Astrocyte of the hippocampus (primary cell): ENCODE measurements around the gene EFCAB10.
"Not testable (repeated sequence)": the region's sequence is repeated elsewhere in the genome, so short reads cannot be mapped to it uniquely, and the experiment has no call there.

Source experiments
- DNase-seq: peaks from one replicate; pipeline ENCODE4 v3.0.0; 2011; ENCODE audit warnings: low read depth, low spot score

Gene EFCAB10

DNA sequence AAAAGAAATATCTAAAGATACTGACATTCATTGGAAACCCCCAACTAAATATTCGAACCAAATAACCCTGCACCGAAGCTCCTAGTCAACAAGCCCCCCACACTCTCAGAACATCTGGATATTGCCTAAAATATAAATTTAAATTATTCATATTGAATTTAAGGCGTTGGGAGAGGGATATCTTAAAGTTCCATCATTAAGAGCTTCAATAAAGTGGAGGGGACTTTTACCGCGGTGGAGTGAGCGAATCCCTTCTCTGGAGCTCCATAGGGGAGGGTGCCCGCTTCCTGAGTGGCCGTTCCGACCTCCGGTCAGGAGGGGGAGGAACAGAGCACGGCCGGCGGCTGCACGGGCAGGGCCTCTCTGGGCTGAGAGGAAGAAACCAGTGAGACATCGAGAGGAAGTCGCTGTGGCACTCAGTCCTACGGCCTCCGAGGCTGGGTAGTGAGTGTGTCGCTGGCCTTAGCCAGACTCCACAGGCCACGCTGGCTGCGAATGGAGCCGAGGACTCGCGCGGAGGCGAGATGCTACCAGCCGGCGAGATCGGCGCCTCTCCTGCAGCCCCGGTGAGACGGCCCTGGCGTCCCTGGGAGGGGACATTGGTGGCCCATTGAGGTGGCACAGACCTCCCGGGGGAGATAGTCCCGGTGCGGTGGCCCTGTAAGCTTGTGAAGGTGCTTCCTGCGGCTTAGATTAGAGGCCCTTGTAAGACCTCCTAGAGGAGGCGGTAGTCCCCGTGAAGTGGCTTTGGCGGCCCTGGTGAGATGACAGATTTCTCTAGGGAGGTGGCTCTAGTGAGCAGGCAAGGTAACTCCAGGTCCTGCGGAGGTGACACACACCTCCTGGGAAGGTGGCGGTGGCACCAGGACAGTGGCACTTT lies 49.3 kb downstream of the EFCAB10 start, which contains the start of gene RINT1:
Gene RINT1, plus strand, starts transcription at position 410 of the 880 bp plus-strand sequence. Its CDS starts 115 bp downstream, at position 525.
- DNase-seq = peak; percentile 97

DNA sequence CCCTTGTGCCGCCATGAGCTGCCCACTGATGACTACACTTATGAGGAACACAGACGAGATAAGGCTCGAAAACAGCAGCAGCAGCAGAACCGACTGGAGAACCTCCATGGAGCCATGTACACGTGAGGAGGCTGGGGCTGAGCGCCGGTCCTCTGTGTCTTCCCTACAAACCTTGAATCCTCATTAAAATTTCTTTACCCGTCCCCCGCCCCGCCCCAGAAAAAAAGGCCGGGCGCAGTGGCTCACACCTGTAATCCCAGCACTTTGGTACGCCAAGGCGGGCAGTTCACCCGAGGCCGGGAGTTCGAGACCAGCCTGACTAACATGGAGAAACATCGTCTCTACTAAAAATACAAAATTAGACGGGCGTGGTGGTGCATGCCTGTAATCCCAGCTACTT lies 50.7 kb downstream of the EFCAB10 start:
- DNase-seq = no peak

DNA sequence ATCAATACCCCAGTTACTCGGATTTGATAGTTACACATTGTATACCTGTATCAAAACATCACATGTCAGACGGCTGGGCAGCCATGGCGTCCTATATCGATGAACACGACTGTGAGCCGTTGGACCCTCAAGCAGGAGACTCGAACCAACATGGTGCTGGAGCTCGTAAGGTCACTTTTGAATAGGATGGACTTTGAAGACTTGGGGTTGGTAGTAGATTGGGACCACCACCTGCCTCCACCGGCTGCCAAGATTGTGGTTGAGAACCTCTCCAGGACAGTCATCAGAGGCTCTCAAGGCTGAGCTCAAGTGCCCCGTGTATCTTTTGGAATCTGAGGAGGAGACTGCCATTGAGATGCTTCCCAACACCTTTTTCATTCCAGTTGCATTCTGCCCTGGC lies 51.2 kb downstream of the EFCAB10 start:
- DNase-seq = no peak

DNA sequence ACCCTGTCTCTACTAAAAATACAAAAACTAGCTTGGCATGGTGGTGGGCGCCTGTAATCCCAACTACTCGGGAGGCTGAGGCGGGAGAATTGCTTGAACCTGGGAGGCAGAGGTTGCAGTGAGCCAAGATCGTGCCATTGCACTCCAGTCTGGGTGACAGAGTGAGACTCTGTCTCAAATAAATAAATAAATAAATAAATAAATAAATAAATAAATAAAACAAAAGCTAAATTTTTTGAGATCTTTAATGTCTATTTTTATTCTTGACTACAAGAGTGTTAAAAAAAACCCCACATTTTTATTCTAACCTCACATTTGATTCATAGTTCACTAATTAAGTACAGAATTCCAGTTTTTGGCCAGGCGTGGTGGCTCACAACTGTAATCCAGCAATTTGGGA lies 53.6 kb downstream of the EFCAB10 start:
- not testable (repeated sequence) for DNase-seq

DNA sequence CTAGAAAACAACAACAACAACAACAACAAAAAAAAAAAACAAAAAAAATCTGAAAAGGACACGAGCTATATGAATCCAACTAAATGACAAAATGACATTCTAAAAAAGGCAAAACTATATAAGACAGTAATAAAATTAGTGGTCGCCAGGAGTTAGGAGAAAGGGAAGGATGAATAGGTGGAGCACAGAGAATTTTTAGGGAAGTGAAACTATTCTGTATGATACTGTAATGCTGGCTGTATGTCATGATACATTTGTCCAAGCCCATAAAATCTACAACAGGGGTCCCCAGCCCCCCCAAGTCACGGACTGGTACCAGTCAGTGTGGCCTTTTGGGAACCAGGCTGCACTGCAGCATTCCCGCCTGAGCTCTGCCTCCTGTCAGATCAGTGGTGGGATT lies 56.5 kb downstream of the EFCAB10 start:
- DNase-seq = no peak

DNA sequence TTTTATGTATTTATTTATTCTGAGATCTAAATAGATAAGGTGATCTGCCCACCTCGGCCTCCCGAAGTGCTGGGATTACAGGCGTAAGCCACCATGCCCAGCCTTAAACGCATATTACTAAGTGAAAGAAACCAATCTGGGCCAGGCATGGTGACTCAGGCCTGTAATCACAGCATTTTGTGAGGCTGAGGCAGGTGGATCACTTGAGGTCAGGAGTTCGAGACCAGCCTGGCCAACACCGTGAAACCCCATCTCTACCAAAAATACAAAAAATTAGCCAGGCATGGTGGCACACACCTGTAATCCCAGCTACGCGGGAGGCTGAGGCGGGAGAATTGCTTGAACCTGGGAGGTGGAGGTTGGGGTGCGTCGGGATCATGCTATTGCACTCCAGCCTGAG lies 56.9 kb downstream of the EFCAB10 start:
- not testable (repeated sequence) for DNase-seq

DNA sequence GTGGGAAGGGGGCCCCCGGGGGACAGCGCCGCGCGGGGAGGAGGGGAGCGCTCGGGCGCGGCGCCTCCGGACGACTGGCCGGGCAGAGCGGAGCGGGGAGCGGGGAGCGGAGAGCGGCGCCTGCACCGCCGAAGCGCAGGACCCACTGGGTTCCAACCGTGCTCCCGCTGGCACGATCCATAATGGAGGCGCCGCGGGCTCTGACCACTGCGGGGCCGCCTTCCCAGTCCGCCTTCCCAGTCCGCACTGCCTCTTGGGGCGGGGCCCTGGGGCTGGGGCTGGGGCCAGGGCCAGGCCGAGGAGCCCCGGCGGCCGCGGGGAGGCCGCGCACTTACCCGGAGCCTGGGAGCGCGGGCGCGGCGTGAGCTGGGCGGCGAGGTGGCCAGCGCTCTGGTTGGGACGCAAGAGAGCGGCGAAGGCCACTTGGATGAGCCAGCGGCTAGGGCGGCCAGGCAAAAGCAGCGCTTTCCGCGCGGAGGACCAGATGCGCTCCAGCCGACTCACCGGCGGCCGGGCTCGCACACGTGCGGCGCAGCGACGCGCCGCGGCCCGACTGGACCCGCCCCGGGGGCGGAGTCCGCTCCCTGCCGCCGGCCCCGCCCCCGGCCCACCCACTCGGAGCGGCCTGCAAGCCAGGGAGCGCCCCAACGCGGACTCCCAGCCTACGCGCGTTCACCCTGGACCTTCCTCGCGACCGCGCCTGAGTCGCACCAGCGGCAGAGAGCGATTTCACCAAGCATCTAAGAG lies 59.4 kb downstream of the EFCAB10 start, which contains the start of gene PUS7:
Gene PUS7, minus strand, starts transcription at position 555 of the 747 bp plus-strand sequence. CDS start 13,759 bp downstream, outside the sequence.
- DNase-seq = peak; percentile 97

DNA sequence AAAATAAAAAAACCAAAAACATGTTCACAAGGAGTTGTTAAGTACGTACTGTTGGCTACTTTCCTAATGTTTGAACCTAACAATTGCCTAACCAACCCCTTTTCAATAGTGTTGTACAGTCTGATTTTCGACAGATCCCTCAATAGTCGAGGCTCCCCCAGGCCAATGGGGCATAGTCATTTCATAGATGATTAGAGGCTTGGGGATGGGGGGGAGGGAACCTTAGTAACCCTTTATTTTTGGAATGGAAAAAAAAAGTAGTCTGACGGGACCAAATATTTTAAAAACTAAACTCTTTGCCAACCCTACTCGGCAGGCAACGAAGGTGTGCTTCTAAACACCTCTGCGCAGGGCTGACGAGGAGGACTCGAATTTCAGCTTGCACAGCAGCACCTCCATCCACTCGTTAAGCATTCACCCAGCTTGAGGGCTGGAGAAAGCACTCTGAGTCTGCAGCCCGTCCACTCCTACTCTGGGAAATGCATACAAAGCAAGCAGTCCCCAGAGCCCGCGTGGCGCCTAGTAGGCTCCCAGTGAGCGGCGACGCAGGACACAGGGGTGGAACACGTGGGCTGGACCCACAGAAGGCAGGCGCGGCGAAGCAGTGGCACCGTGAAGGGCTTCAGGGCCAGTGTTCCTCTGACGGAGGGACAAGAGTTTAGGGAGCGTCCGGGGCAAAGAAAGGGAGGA lies 60.1 kb downstream of the EFCAB10 start:
- DNase-seq = peak; percentile 82

DNA sequence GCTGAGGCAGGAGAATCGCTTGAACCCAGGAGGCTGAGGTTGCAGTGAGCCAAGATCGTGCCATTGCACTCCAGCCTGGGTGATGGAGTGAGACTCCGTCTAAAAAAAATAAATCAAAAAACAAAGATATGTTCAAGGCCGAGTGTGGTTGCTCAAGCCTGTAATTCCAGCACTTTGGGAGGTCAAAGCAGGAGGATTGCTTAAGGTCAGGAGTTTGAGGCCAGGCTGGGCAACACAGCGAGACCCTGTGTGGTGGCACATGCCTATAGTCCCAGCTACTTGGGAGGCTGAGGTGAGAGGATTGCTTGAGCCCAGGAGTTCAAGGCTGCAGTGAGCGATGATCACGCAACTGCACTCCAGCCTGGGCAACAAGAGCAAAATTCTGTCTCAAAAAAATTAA lies 60.7 kb downstream of the EFCAB10 start:
- not testable (repeated sequence) for DNase-seq

DNA sequence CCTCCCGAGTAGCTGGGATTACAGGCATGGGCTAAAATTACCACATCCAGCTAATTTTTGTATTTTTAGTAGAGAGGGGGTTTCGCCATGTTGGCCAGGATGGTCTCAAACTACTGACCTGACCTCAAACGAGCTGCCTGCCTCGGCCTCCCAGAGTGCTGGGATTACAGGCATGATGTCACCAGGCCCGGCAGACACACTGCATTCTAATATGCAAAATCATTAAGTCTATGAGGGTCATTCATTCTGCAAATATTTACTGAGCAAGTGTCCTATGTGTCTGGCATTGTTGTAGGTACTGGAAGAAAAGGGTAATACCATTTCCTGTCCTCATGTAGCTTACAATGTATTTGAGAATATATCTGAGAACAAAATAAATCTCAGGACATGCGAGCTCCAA lies 61.9 kb downstream of the EFCAB10 start:
- DNase-seq = peak; percentile 9

DNA sequence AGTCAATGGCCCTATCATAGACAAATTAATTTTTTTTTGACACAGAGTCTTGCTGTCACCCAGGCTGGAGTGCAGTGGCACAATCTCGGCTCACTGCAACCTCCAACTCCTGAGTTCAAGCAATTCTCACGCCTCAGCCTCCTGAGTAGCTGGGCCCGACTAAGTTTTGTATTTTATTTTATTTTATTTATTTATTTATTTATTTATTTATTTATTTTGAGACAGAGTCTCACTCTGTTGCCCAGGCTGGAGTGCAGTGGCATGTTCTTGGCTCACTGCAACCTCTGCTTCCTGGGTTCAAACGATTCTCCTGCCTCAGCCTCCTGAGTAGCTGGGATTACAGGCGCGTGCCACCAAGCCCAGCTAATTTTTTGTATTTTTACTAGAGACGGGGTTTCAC lies 65.7 kb downstream of the EFCAB10 start:
- not testable (repeated sequence) for DNase-seq
